GM19240 (cell line): ENCODE measurements around the gene SLC2A1.

ENCODE experiments used
- DNase-seq: peaks from one replicate; pipeline ENCODE4 v3.0.0; 2011; ENCODE audit warnings: low spot score; ENCODE audit not compliant: insufficient read length

Gene SLC2A1

GRCh38 chr1:42979896-42980800, 21.5 kb upstream of the SLC2A1 start:
- no peak for DNase-seq

GRCh38 chr1:42979036-42979430, 20.4 kb upstream of the SLC2A1 start:
- no peak for DNase-seq

- DNase-seq = no peak
Measured at GRCh38 chr1:42978317-42979035, 19.8 kb upstream of the SLC2A1 start.

- DNase-seq = no peak
Measured at GRCh38 chr1:42977653-42978052, 19.0 kb upstream of the SLC2A1 start.

GRCh38 chr1:42975561-42976225, 17.0 kb upstream of the SLC2A1 start:
- DNase-seq = no peak

GRCh38 chr1:42974767-42975437, 16.2 kb upstream of the SLC2A1 start:
- DNase-seq = no peak

- DNase-seq = no peak
Measured at GRCh38 chr1:42973799-42974198, 15.1 kb upstream of the SLC2A1 start.

GRCh38 chr1:42973286-42973685, 14.6 kb upstream of the SLC2A1 start:
- no peak for DNase-seq

GRCh38 chr1:42971841-42972291, 13.2 kb upstream of the SLC2A1 start:
- no peak for DNase-seq

- DNase-seq = no peak
Measured at GRCh38 chr1:42970143-42970542, 11.5 kb upstream of the SLC2A1 start.

- no peak for DNase-seq
Measured at GRCh38 chr1:42968654-42969053, 10.0 kb upstream of the SLC2A1 start.

- DNase-seq = no peak
Measured at GRCh38 chr1:42966688-42967612, 8.3 kb upstream of the SLC2A1 start.

- no peak for DNase-seq
Measured at GRCh38 chr1:42965378-42965777, 6.7 kb upstream of the SLC2A1 start.

- no peak for DNase-seq
Measured at GRCh38 chr1:42964044-42964812, 5.6 kb upstream of the SLC2A1 start.

- no peak for DNase-seq
Measured at GRCh38 chr1:42963378-42964043, 4.8 kb upstream of the SLC2A1 start.

- DNase-seq = no peak
Measured at GRCh38 chr1:42962641-42963377, 4.1 kb upstream of the SLC2A1 start.

GRCh38 chr1:42961312-42962091, 2.8 kb upstream of the SLC2A1 start:
- no peak for DNase-seq
